GM12891 (cell line): ENCODE results near the gene STAB1.

Experiments
- DNase-seq: peaks from one replicate; pipeline ENCODE4 v3.0.0; 2011; ENCODE audit warnings: low spot score; ENCODE audit not compliant: insufficient read length
- FAIRE-seq: peaks from 2 replicates; lab custom pipeline; 2011; peaks lifted over from hg19 to GRCh38; lab: Jason Lieb, UNC
- PAX5 ChIP-seq: IDR thresholded peaks from 2 replicates; pipeline ENCODE4 v1.6.1; 2011; ENCODE audit warnings: low read length, moderate library complexity, mild to moderate bottlenecking; ENCODE audit not compliant: insufficient read depth, severe bottlenecking
- POLR2A ChIP-seq: IDR thresholded peaks from 2 replicates; pipeline ENCODE4 v1.6.1; 2011; ENCODE audit warnings: low read depth, low read length, control low read depth
- POLR2AphosphoS5 ChIP-seq: IDR thresholded peaks from 2 replicates; pipeline ENCODE4 v1.6.1; 2011; ENCODE audit warnings: low read depth, low read length, control low read depth
- POU2F2 ChIP-seq: IDR thresholded peaks from 2 replicates; pipeline ENCODE4 v1.6.1; 2011; ENCODE audit warnings: low read depth, mild to moderate bottlenecking, control low read depth, low read length, moderate library complexity
- SPI1 ChIP-seq: IDR thresholded peaks from 2 replicates; pipeline ENCODE4 v1.6.1; 2011; ENCODE audit warnings: low read depth, low read length, control low read depth
- TAF1 ChIP-seq: IDR thresholded peaks from 2 replicates; pipeline ENCODE4 v1.6.1; 2011; ENCODE audit warnings: low read depth, low read length, control low read depth

The STAB1 gene

GRCh38 chr3:52479037-52479876 lies 15.9 kb upstream of the STAB1 start:
- TF ChIP-seq POLR2A (no peak), TAF1 (no peak), PAX5 (no peak), POU2F2 (no peak), POLR2AphosphoS5 (no peak), SPI1 (no peak)
- FAIRE-seq (no peak), DNase-seq (no peak)

- DNase-seq, result no peak
- no peak for FAIRE-seq
Observed at GRCh38 chr3:52479877-52480575, 15.1 kb upstream of the STAB1 start.

GRCh38 chr3:52480768-52481715 lies 14.1 kb upstream of the STAB1 start:
- DNase-seq, result no peak
- no peak for FAIRE-seq
- no peak for TF ChIP-seq POLR2AphosphoS5
- no peak for TF ChIP-seq PAX5
- TF ChIP-seq POLR2A, result no peak
- no peak for TF ChIP-seq TAF1
- no peak for TF ChIP-seq SPI1
- no peak for TF ChIP-seq POU2F2

More at GRCh38 chr3:52479877-52480575, 15.1 kb upstream of the STAB1 start:
- TF ChIP-seq SPI1, result no peak
- no peak for TF ChIP-seq PAX5
- no peak for TF ChIP-seq POU2F2
- TF ChIP-seq POLR2A, result no peak
- TF ChIP-seq POLR2AphosphoS5, result no peak
- TF ChIP-seq TAF1, result no peak

- FAIRE-seq (no peak), DNase-seq (no peak)
- TF ChIP-seq POU2F2, result no peak
- TF ChIP-seq SPI1, result no peak
Observed at GRCh38 chr3:52481819-52482521, 13.2 kb upstream of the STAB1 start.

- FAIRE-seq, result no peak
- no peak for TF ChIP-seq TAF1
- TF ChIP-seq SPI1, result no peak
- TF ChIP-seq POLR2AphosphoS5, result no peak
- no peak for TF ChIP-seq POLR2A
- TF ChIP-seq PAX5, result no peak
- no peak for TF ChIP-seq POU2F2
- no peak for DNase-seq
Observed at GRCh38 chr3:52483081-52483480, 12.1 kb upstream of the STAB1 start.

GRCh38 chr3:52483577-52484381 lies 11.4 kb upstream of the STAB1 start:
- DNase-seq (no peak), FAIRE-seq (no peak)
- TF ChIP-seq TAF1 (no peak), PAX5 (no peak), POLR2A (no peak), POLR2AphosphoS5 (no peak), POU2F2 (no peak), SPI1 (no peak)

GRCh38 chr3:52484680-52485461 lies 10.3 kb upstream of the STAB1 start:
- no peak for FAIRE-seq
- DNase-seq, result no peak
- TF ChIP-seq TAF1 (no peak), PAX5 (no peak), SPI1 (no peak), POU2F2 (no peak), POLR2AphosphoS5 (no peak), POLR2A (no peak)
